ENCODE data around the gene PLEKHM1. TPM values are rescaled to one million over a fixed set of nuclear protein-coding genes. Genes with fewer than 3 reads are reported as not detected.
"Not testable (repeated sequence)": the region's sequence is repeated elsewhere in the genome, so short reads cannot be mapped to it uniquely, and the experiment has no call there.

The PLEKHM1 gene
- 10 to 100 TPM; 21.3 to 22.1 TPM for total RNA-seq

DNA sequence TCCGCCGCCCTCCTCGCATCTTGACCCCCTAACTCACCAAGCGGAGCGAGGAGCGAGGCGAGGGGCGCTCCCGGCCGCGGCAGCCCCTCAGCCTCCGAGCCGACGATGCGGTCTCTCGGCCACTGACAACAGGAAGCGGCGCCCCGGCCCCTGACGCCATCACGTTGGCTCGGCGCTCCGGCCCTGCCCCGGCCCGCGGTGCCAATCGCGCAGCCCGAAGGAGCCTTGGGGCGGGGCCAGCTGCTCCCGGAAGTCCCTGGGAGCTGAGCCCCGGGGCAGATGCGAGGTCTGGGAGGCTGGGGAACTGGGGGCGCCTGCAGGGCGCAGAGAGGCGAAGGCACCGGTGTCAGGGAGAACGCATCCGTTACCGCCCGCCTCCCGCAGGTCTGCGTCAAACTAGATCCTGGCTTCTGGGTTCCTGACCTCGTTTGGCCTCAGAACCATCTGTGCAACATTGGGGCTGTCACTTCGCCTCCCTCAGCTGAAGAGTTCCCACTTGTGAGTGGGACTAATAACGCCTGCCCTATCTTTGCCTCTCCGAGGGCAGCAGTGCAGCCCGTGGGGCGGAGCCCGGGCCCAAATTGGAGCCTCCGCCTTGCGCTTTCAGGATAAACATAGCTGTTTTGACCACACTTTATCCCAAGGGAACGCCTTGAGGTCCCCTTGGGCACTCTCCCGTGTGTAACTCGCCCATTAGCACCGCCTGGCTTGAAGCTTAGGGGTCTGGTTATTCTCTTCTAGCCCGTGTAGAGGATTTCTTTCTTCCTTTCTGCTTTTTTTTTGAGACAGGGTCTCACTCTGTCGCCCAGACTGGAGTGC is at the start of gene PLEKHM1:
PLEKHM1 (minus strand) TSS at position 107 of the 819 bp plus-strand sequence. CDS start 8,237 bp downstream, outside the sequence.
- H3K36me3 Mint-ChIP-seq; intact Hi-C loops (cut with micrococcal nuclease); CTCF ChIA-PET; POLR2A ChIA-PET; H3K27me3 Mint-ChIP-seq; H3K9me3 Mint-ChIP-seq: not testable (repeated sequence)
- H3K4me1 Mint-ChIP-seq (ENCODE audit: low read depth) = peaks cover 23% of the 10 kb centered on the region
- peak within 1 kb of the TSS; percentile 82 for H3K27ac Mint-ChIP-seq
- H3K4me3 Mint-ChIP-seq = peak within 1 kb of the TSS; percentile 82
- peak; percentile 91 for DNase-seq

DNA sequence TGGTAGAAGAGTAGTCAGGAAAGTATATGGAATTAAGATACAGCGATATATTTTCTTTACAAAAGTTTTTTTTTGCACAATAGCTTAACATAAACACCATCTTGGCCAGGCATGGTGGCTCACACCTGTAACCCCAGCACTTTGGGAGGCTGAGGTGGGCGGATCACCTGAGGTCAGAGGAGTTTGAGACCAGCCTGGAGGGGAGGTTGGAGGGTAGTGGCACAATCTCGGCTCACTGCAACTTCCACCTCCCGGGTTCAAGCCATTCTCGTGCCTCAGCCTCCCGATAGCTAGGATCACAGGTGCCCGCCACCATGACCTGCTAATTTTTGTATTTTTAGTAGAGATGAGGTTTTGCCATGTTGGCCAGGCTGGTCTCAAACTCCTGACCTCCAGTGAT is 47.6 kb upstream of the PLEKHM1 start:
- H3K4me1 Mint-ChIP-seq (ENCODE audit: low read depth); H3K9me3 Mint-ChIP-seq; H3K27me3 Mint-ChIP-seq; POLR2A ChIA-PET; DNase-seq; H3K27ac Mint-ChIP-seq; H3K4me3 Mint-ChIP-seq; H3K36me3 Mint-ChIP-seq; CTCF ChIA-PET; intact Hi-C loops (cut with micrococcal nuclease): not testable (repeated sequence)

DNA sequence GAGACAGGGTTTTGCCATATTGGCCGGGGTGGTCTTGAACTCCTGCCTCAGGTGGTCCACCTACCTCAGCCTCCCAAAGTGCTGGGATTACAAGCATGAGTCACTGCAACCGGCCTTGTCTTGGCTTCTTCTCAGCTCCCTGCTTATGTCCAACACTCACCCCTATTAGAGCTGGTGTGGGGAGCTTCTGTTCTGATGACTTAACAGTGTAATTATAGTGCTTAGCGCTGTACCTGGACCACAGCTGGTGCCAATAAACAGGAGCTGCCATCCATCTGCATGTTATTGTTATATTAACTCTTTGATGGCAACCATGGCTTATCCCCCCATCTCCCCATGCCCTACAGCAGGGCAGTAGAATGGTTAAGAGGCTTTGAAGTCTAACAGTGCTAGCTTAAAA is 15.6 kb upstream of the PLEKHM1 start:
- intact Hi-C loops (cut with micrococcal nuclease); H3K9me3 Mint-ChIP-seq; H3K27ac Mint-ChIP-seq; H3K27me3 Mint-ChIP-seq; DNase-seq; H3K36me3 Mint-ChIP-seq; CTCF ChIA-PET; POLR2A ChIA-PET; H3K4me1 Mint-ChIP-seq (ENCODE audit: low read depth); H3K4me3 Mint-ChIP-seq: not testable (repeated sequence)

DNA sequence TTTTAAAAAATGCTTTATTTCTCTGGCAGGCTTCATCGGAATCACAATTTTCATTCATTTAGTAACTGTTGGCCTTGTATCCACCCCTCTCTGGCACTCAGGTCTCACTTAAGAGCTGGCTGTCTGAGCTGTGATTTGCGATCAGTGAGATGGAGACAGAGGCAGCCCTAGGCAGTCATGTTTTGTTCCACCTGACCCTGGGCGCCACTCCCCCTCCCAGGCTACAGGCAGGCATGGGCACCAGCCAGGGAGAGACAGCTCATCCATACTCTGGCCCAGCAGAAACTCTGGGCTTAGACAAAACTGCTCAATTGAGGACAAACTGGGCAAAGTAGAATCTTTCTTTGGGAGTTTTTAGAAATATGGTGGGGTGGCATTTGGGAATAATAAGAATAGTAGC is 14.7 kb upstream of the PLEKHM1 start:
- intact Hi-C loops (cut with micrococcal nuclease); H3K4me3 Mint-ChIP-seq; CTCF ChIA-PET; H3K9me3 Mint-ChIP-seq; POLR2A ChIA-PET; DNase-seq; H3K36me3 Mint-ChIP-seq; H3K27me3 Mint-ChIP-seq; H3K27ac Mint-ChIP-seq; H3K4me1 Mint-ChIP-seq (ENCODE audit: low read depth): not testable (repeated sequence)

DNA sequence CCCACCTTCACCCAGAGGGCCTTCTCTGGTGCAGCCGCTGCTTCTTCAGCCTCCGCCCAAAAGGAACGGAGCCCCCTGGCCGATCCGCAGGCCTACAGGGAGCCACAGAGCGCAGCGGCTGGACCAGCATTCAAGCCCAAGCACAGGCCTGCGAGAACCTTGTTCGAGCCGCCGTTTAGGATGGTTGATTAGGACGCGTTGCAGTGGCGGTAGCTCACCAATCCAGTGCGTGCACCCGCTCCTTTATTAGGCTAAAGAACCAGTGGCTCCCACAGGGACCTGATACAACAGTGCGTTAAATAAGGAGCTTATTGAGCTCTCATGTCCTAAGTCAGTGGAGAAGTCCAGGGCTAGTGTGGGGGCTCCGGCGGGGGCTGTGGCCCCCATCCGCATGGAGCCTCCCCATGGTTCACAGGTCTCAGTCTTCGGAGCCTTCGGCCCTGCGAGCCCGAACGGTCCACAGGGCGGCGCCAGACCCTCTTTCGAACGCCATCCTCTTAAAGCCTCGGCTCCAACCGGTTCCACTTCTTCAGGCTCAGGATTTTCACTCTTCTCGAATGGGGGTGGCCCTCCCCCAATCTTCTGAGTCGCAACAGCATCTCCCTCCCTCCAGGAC is 10.7 kb upstream of the PLEKHM1 start:
- CTCF ChIA-PET; DNase-seq; H3K36me3 Mint-ChIP-seq; H3K27ac Mint-ChIP-seq; H3K27me3 Mint-ChIP-seq; H3K4me3 Mint-ChIP-seq; H3K9me3 Mint-ChIP-seq; intact Hi-C loops (cut with micrococcal nuclease); POLR2A ChIA-PET; H3K4me1 Mint-ChIP-seq (ENCODE audit: low read depth): not testable (repeated sequence)

DNA sequence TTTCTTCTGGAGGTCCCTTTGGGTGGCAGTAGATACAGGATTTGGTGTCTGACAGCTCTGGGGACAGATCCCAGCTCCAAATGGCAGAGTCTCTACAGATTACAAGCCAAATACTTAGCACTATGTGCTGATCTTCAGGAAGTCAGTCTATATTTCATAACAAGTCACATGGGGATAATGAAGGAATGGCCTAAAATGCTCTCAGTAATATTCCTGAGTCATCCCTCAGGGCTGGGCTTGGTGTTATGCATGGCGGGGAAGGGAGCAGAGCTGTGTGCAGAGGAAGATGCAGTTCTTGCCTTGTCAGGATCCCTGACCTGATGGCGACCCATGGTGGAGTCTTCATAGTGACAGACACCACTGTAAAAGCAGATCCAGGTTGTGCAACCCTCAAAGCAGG is 10.0 kb upstream of the PLEKHM1 start:
- H3K36me3 Mint-ChIP-seq; H3K27me3 Mint-ChIP-seq; DNase-seq; H3K27ac Mint-ChIP-seq; H3K4me1 Mint-ChIP-seq (ENCODE audit: low read depth); H3K9me3 Mint-ChIP-seq; H3K4me3 Mint-ChIP-seq; intact Hi-C loops (cut with micrococcal nuclease); CTCF ChIA-PET; POLR2A ChIA-PET: not testable (repeated sequence)

DNA sequence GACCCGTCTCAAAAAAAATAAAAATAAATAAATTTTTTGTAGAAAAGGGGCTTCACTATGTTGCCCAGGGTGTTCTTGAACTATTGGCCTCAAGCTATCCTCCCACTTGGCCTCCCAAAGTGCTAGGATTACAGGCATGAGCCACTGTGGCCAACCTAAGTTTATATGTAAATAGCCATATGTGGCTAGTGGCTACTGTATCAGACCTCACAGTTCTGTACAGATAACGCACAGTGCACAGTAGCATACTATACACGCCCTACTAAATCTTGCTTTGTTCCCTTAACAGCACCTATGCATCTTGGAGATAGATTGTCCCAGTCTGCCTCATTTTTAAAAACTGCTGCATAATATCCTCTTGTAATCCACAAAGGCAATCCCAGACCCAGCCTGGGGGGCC is 8.7 kb upstream of the PLEKHM1 start:
- H3K4me1 Mint-ChIP-seq (ENCODE audit: low read depth); POLR2A ChIA-PET; H3K36me3 Mint-ChIP-seq; H3K27me3 Mint-ChIP-seq; CTCF ChIA-PET; H3K27ac Mint-ChIP-seq; DNase-seq; H3K4me3 Mint-ChIP-seq; H3K9me3 Mint-ChIP-seq; intact Hi-C loops (cut with micrococcal nuclease): not testable (repeated sequence)

DNA sequence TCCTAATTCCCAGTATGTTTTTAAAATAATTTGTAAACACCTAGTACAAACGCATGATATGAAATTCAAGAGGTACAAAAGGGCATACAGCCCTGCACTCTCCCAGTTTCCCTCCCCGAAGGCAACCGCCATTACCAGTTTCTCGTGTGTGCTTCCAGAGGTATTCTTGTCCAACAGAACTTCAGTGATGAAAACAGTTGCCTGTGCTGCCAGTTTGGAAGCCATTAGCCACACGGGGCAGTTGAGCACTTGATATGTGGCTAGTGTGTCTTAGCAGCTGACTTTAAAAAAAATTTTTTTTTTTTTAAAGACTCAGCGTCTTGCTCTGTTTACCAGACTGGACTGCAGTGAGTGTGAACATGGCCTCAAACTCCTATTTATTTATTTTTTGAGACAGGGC is 7.9 kb upstream of the PLEKHM1 start:
- H3K36me3 Mint-ChIP-seq; H3K9me3 Mint-ChIP-seq; H3K4me1 Mint-ChIP-seq (ENCODE audit: low read depth); H3K4me3 Mint-ChIP-seq; H3K27me3 Mint-ChIP-seq; CTCF ChIA-PET; intact Hi-C loops (cut with micrococcal nuclease); H3K27ac Mint-ChIP-seq; DNase-seq; POLR2A ChIA-PET: not testable (repeated sequence)

DNA sequence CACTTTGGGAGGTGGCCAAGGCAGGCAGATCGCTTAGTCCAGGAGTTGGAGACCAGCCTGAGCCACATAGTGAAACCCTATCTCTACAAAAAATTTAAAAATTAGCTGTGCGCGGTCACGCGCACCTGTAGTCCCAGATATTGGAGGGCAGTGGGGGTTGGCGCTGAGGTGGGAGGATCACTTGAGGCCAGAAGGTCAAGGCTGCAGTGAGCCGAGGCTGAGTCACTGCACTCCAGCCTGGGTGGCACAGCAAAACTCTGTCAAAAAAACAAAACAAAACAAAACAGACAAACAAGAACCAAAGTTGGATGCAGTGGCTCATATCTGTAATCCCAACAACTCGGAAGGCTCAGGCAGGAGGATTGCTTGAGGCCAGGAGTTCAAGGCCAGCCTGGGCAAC is 6.9 kb upstream of the PLEKHM1 start:
- H3K9me3 Mint-ChIP-seq; POLR2A ChIA-PET; CTCF ChIA-PET; intact Hi-C loops (cut with micrococcal nuclease); H3K27me3 Mint-ChIP-seq; DNase-seq; H3K4me3 Mint-ChIP-seq; H3K4me1 Mint-ChIP-seq (ENCODE audit: low read depth); H3K36me3 Mint-ChIP-seq; H3K27ac Mint-ChIP-seq: not testable (repeated sequence)

DNA sequence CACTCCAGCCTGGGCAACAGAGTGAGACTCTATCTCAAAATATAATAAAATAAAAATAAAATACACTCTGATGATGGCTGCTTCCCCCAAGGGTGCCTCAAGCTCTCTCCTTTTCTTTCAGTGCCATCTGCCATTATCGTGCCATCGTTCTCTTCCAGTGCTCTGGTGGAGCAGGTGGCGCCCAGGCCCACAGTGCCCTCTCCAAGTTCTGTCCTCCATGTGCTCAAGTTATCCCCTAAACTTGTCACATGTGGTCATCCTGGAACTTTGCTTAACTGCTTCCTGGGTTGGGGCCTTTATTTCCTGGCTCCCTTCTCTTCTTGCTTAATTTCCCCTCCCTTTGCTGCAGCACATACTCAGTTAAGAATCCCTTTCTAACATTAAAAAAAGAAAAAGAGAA is 6.0 kb upstream of the PLEKHM1 start:
- H3K27me3 Mint-ChIP-seq; H3K4me3 Mint-ChIP-seq; CTCF ChIA-PET; H3K27ac Mint-ChIP-seq; intact Hi-C loops (cut with micrococcal nuclease); H3K4me1 Mint-ChIP-seq (ENCODE audit: low read depth); H3K36me3 Mint-ChIP-seq; H3K9me3 Mint-ChIP-seq; DNase-seq; POLR2A ChIA-PET: not testable (repeated sequence)

DNA sequence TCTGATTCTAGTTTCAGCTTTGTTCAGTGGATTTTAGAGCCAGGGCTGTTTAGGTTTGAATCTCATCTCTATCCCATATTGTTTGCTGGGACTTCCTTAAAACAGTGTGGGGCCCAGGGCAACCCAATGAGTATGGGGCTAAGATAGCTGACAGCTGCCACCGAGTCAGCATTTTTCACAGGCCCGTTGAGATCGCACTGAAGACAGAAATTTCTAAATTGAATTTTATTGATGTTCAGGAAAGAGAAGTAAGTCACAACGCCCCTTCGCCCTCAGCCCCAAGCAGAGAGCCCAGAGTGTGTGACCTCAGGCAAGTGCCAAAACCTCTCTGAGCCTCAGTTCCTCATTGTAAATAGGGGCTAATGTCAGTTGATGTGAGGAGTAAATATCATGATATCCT is 4.0 kb upstream of the PLEKHM1 start:
- H3K27me3 Mint-ChIP-seq; H3K4me3 Mint-ChIP-seq; intact Hi-C loops (cut with micrococcal nuclease); POLR2A ChIA-PET; DNase-seq; CTCF ChIA-PET; H3K4me1 Mint-ChIP-seq (ENCODE audit: low read depth); H3K27ac Mint-ChIP-seq; H3K9me3 Mint-ChIP-seq; H3K36me3 Mint-ChIP-seq: not testable (repeated sequence)

DNA sequence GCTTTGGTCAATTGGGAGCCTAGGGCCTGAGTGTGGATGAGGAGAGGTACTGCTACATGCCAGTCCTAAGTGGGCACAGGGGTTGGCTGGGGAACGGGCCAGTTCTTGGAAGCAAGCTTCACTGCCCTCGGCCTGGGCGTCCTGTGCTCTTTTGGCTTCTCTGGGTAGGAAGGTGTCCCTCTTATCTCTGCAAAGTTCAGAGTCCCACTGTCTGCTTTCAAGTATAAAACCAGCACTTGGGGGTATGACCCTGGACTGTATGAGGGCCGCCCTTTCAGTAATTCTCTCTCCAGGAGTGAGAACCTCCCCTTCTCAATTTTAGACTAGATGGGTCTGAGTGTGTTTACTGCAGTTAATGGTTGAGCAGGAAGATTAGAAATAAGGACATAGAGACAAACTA is 1.6 kb upstream of the PLEKHM1 start:
- H3K9me3 Mint-ChIP-seq; intact Hi-C loops (cut with micrococcal nuclease); H3K27ac Mint-ChIP-seq; H3K4me3 Mint-ChIP-seq; CTCF ChIA-PET; H3K36me3 Mint-ChIP-seq; H3K27me3 Mint-ChIP-seq; DNase-seq; POLR2A ChIA-PET: not testable (repeated sequence)
- H3K4me1 Mint-ChIP-seq (ENCODE audit: low read depth) = peaks cover 23% of the 10 kb centered on the region

DNA sequence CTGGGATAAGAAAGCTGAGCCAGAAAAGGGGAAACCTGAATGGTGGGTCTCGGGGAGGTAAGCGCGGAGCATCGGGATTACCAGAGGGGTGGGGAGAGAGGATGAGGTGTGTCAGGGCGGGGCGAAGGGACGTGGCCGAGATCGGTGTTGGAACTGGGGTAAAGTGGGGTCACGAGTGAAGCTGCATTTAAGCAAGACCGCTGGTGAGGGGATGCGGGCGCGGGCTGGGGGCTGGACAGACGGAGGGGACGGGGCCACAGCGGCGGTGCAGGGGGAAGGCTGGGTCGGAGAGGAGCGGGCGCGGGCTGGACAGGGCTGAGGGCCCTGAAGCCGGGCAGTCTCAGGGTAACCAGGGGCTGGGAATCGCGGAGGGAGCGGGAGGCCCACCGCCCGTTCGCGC is 323 bp downstream of the PLEKHM1 start:
- H3K36me3 Mint-ChIP-seq; POLR2A ChIA-PET; intact Hi-C loops (cut with micrococcal nuclease); CTCF ChIA-PET; H3K9me3 Mint-ChIP-seq; H3K27me3 Mint-ChIP-seq: not testable (repeated sequence)
- DNase-seq = peak; percentile 35
- peak overlapping the region; percentile 79 for H3K27ac Mint-ChIP-seq
- peaks cover 23% of the 10 kb centered on the region for H3K4me1 Mint-ChIP-seq (ENCODE audit: low read depth)
- peak overlapping the region; percentile 82 for H3K4me3 Mint-ChIP-seq
